ENCODE results near the gene UBE2D2.
"Not testable (repeated sequence)": the region's sequence is repeated elsewhere in the genome, so short reads cannot be mapped to it uniquely, and the experiment has no call there.

The UBE2D2 gene

DNA sequence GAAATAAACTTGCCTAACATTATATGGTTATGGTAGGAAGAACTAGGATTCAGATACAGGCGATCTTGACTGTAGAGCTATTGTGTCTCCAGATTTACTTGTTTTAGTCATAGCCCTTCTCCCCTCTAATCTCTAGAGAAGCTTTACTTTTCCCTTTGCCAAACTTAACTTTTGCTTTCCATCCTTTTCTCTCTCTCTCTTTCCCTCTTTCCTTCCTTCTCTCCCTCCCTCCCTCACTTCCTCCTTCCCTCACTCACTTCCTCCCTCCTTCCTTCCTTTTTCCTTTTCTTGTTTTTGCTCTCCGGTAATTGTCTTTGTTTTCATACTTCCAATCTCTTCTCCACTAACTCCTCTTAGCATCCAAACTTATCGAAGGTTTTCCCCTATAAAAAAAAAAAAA, 10.4 kb downstream of the UBE2D2 start:
- DNase-seq (ENCODE audit: low read depth): no peak
- Histone ChIP-seq H3K36me3 (ENCODE audit: control insufficient read depth, insufficient read depth, low read length, severe bottlenecking) (peaks cover 4% of the 10 kb centered on the region), H3K4me1 (ENCODE audit: control insufficient read depth, insufficient read depth, low read length) (peaks cover 20% of the 10 kb centered on the region), H3K9me3 (ENCODE audit: control insufficient read depth, low read length) (no peaks in the 10 kb centered on the region), H3K27me3 (replicated peaks; ENCODE audit: control insufficient read depth, insufficient read depth, low read length) (no peaks in the 10 kb centered on the region), H3K9ac (ENCODE audit: low read length) (no peak overlapping the region), H3K4me3 (ENCODE audit: low read length) (no peak overlapping the region)

GRCh38 chr5:139571966-139572365, 10.8 kb downstream of the UBE2D2 start:
- Histone ChIP-seq H3K4me3 (ENCODE audit: low read length) (no peak overlapping the region), H3K9me3 (ENCODE audit: control insufficient read depth, low read length) (no peaks in the 10 kb centered on the region), H3K36me3 (ENCODE audit: control insufficient read depth, insufficient read depth, low read length, severe bottlenecking) (peaks cover 4% of the 10 kb centered on the region), H3K27me3 (replicated peaks; ENCODE audit: control insufficient read depth, insufficient read depth, low read length) (no peaks in the 10 kb centered on the region), H3K9ac (ENCODE audit: low read length) (no peak overlapping the region), H3K4me1 (ENCODE audit: control insufficient read depth, insufficient read depth, low read length) (peaks cover 19% of the 10 kb centered on the region)
- DNase-seq (ENCODE audit: low read depth): no peak

GRCh38 chr5:139574641-139575312, 13.6 kb downstream of the UBE2D2 start:
- Histone ChIP-seq H3K36me3 (ENCODE audit: control insufficient read depth, insufficient read depth, low read length, severe bottlenecking) (peaks cover 4% of the 10 kb centered on the region), H3K9ac (ENCODE audit: low read length) (no peak overlapping the region), H3K27me3 (replicated peaks; ENCODE audit: control insufficient read depth, insufficient read depth, low read length) (no peaks in the 10 kb centered on the region), H3K9me3 (ENCODE audit: control insufficient read depth, low read length) (no peaks in the 10 kb centered on the region), H3K4me3 (ENCODE audit: low read length) (no peak overlapping the region), H3K4me1 (ENCODE audit: control insufficient read depth, insufficient read depth, low read length) (peaks cover 14% of the 10 kb centered on the region)
- peak; percentile 72 for DNase-seq (ENCODE audit: low read depth)

- peaks cover 4% of the 10 kb centered on the region for H3K36me3 ChIP-seq (ENCODE audit: control insufficient read depth, insufficient read depth, low read length, severe bottlenecking)
- no peak overlapping the region for H3K4me3 ChIP-seq (ENCODE audit: low read length)
- no peak overlapping the region for H3K9ac ChIP-seq (ENCODE audit: low read length)
Observed at GRCh38 chr5:139575313-139575646, 14.1 kb downstream of the UBE2D2 start.

GRCh38 chr5:139575751-139576150, 14.6 kb downstream of the UBE2D2 start:
- no peak for DNase-seq (ENCODE audit: low read depth)
- Histone ChIP-seq H3K9me3 (ENCODE audit: control insufficient read depth, low read length) (no peaks in the 10 kb centered on the region), H3K27me3 (replicated peaks; ENCODE audit: control insufficient read depth, insufficient read depth, low read length) (no peaks in the 10 kb centered on the region), H3K4me3 (ENCODE audit: low read length) (no peak overlapping the region), H3K9ac (ENCODE audit: low read length) (peak overlapping the region; percentile 18), H3K36me3 (ENCODE audit: control insufficient read depth, insufficient read depth, low read length, severe bottlenecking) (peaks cover 4% of the 10 kb centered on the region), H3K4me1 (ENCODE audit: control insufficient read depth, insufficient read depth, low read length) (peaks cover 14% of the 10 kb centered on the region)

More at GRCh38 chr5:139575313-139575646, 14.1 kb downstream of the UBE2D2 start:
- Histone ChIP-seq H3K9me3 (ENCODE audit: control insufficient read depth, low read length) (no peaks in the 10 kb centered on the region), H3K27me3 (replicated peaks; ENCODE audit: control insufficient read depth, insufficient read depth, low read length) (no peaks in the 10 kb centered on the region), H3K4me1 (ENCODE audit: control insufficient read depth, insufficient read depth, low read length) (peaks cover 14% of the 10 kb centered on the region)
- DNase-seq (ENCODE audit: low read depth): no peak

DNA sequence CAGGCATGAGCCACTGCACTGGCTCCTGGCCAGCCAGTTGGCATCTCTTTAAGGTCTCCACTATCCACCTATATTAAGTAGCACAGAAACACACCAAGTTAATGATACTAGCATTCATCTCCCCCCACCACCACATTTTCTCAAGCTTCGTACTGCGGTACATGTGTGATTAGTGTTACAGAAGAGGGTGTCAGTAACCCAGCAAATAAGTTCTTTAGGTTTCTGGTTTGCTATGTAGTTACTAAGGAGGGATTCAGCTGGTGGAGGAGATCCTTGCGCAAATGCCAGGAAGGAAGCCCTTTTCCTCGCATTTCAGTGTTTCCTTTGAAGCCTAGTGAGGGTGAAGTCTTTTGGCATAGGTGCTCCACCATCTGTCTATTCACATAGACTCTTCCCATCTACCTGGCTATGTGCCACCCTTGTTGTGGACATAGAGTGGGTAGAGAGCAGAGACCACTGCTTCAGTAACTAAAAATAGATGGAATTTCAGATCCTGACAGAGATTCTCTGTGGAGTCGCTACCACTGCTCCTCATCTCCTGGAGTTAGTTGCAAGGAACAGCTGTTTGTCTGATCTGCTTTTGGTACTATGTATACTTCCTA, 16.7 kb downstream of the UBE2D2 start:
- H3K27me3 ChIP-seq (replicated peaks; ENCODE audit: control insufficient read depth, insufficient read depth, low read length): no peaks in the 10 kb centered on the region
- no peak overlapping the region for H3K9ac ChIP-seq (ENCODE audit: low read length)
- H3K36me3 ChIP-seq (ENCODE audit: control insufficient read depth, insufficient read depth, low read length, severe bottlenecking): peaks cover 4% of the 10 kb centered on the region
- no peak overlapping the region for H3K4me3 ChIP-seq (ENCODE audit: low read length)
- no peaks in the 10 kb centered on the region for H3K4me1 ChIP-seq (ENCODE audit: control insufficient read depth, insufficient read depth, low read length)
- no peak for DNase-seq (ENCODE audit: low read depth)
- H3K9me3 ChIP-seq (ENCODE audit: control insufficient read depth, low read length): no peaks in the 10 kb centered on the region

DNA sequence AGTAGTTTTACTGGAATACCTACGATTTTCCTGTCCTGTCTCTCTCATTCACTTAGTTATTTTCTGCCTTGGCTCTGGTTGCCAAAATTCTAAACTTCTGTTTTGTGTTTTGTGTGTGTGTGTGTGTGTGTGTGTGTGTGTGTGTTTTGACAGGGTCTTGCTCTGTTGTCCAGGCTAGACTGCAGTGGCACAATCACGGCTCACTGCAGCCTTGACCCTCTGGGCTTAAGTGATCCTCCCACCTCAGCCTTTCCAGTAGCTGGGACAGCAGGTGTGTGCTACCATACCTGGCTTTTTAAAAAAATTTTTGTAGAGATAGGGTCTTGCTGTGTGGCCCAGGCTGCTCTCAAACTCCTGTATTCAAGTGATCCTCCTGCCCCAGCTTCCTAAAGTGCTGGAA, 17.2 kb downstream of the UBE2D2 start:
- DNase-seq (ENCODE audit: low read depth): no peak
- Histone ChIP-seq H3K9ac (ENCODE audit: low read length) (no peak overlapping the region), H3K36me3 (ENCODE audit: control insufficient read depth, insufficient read depth, low read length, severe bottlenecking) (peaks cover 4% of the 10 kb centered on the region), H3K4me3 (ENCODE audit: low read length) (no peak overlapping the region), H3K9me3 (ENCODE audit: control insufficient read depth, low read length) (no peaks in the 10 kb centered on the region), H3K4me1 (ENCODE audit: control insufficient read depth, insufficient read depth, low read length) (no peaks in the 10 kb centered on the region), H3K27me3 (replicated peaks; ENCODE audit: control insufficient read depth, insufficient read depth, low read length) (no peaks in the 10 kb centered on the region)

- DNase-seq (ENCODE audit: low read depth); H3K4me1 ChIP-seq (ENCODE audit: control insufficient read depth, insufficient read depth, low read length); H3K4me3 ChIP-seq (ENCODE audit: low read length); H3K27me3 ChIP-seq (replicated peaks; ENCODE audit: control insufficient read depth, insufficient read depth, low read length); H3K9me3 ChIP-seq (ENCODE audit: control insufficient read depth, low read length); H3K9ac ChIP-seq (ENCODE audit: low read length): not testable (repeated sequence)
- H3K36me3 ChIP-seq (ENCODE audit: control insufficient read depth, insufficient read depth, low read length, severe bottlenecking): peaks cover 11% of the 10 kb centered on the region
Observed at GRCh38 chr5:139582181-139582580, 21.0 kb downstream of the UBE2D2 start.

- DNase-seq (ENCODE audit: low read depth): no peak
- peaks cover 15% of the 10 kb centered on the region for H3K36me3 ChIP-seq (ENCODE audit: control insufficient read depth, insufficient read depth, low read length, severe bottlenecking)
- no peak overlapping the region for H3K9ac ChIP-seq (ENCODE audit: low read length)
- no peaks in the 10 kb centered on the region for H3K27me3 ChIP-seq (replicated peaks; ENCODE audit: control insufficient read depth, insufficient read depth, low read length)
- no peak overlapping the region for H3K4me3 ChIP-seq (ENCODE audit: low read length)
- H3K9me3 ChIP-seq (ENCODE audit: control insufficient read depth, low read length): no peaks in the 10 kb centered on the region
- no peaks in the 10 kb centered on the region for H3K4me1 ChIP-seq (ENCODE audit: control insufficient read depth, insufficient read depth, low read length)
Observed at GRCh38 chr5:139584137-139584536, 23.0 kb downstream of the UBE2D2 start.

DNA sequence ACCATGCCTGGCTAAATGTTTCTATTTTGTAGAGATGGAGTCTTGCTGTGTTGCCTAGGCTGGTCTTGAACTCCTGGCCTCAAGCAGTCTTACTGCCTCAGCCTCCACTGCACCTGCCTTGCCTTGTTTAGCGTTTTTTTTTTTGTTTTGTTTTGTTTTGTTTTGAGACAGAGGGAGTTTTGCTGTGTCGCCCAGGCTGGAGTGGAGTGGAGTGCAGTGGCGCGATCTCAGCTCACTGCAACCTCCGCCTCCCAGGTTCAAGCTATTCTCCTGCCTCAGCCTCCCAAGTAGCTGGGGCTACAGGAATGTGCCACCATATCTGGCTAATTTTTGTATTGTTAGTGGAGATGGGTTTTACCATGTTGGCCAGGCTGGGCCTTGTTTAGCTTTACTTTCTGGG, 27.0 kb downstream of the UBE2D2 start:
- H3K36me3 ChIP-seq (ENCODE audit: control insufficient read depth, insufficient read depth, low read length, severe bottlenecking): peaks cover 15% of the 10 kb centered on the region
- not testable (repeated sequence) for H3K4me1 ChIP-seq (ENCODE audit: control insufficient read depth, insufficient read depth, low read length); H3K9me3 ChIP-seq (ENCODE audit: control insufficient read depth, low read length); H3K4me3 ChIP-seq (ENCODE audit: low read length); H3K27me3 ChIP-seq (replicated peaks; ENCODE audit: control insufficient read depth, insufficient read depth, low read length); H3K9ac ChIP-seq (ENCODE audit: low read length); DNase-seq (ENCODE audit: low read depth)

DNA sequence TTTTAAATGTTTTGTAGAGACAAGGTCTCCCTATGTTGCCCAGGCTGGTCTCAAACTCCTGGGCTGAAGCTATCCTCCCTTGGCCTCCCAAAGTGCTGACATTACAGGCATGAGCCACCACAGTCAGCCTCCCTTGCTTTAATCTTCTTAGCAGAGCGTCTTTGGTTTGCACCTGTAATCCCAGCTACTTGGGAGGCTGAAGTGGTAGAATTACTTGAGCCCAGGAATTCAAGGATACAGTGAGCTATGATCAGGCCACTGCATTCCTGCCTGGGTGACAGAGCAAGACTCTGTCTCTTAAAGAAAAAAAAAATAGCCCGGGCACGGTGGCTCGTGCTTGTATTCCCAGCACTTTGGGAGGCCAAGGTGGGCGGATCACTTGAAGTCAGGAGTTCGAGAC, 27.8 kb downstream of the UBE2D2 start:
- H3K27me3 ChIP-seq (replicated peaks; ENCODE audit: control insufficient read depth, insufficient read depth, low read length): no peaks in the 10 kb centered on the region
- H3K36me3 ChIP-seq (ENCODE audit: control insufficient read depth, insufficient read depth, low read length, severe bottlenecking): peaks cover 15% of the 10 kb centered on the region
- peaks cover 4% of the 10 kb centered on the region for H3K4me1 ChIP-seq (ENCODE audit: control insufficient read depth, insufficient read depth, low read length)
- no peak overlapping the region for H3K9ac ChIP-seq (ENCODE audit: low read length)
- no peak for DNase-seq (ENCODE audit: low read depth)
- no peak overlapping the region for H3K4me3 ChIP-seq (ENCODE audit: low read length)
- H3K9me3 ChIP-seq (ENCODE audit: control insufficient read depth, low read length): no peaks in the 10 kb centered on the region

- Histone ChIP-seq H3K9ac (ENCODE audit: low read length) (no peak overlapping the region), H3K27me3 (replicated peaks; ENCODE audit: control insufficient read depth, insufficient read depth, low read length) (no peaks in the 10 kb centered on the region), H3K36me3 (ENCODE audit: control insufficient read depth, insufficient read depth, low read length, severe bottlenecking) (peaks cover 4% of the 10 kb centered on the region), H3K4me3 (ENCODE audit: low read length) (no peak overlapping the region), H3K4me1 (ENCODE audit: control insufficient read depth, insufficient read depth, low read length) (peaks cover 9% of the 10 kb centered on the region), H3K9me3 (ENCODE audit: control insufficient read depth, low read length) (no peaks in the 10 kb centered on the region)
- DNase-seq (ENCODE audit: low read depth): no peak
Observed at GRCh38 chr5:139592289-139592688, 31.1 kb downstream of the UBE2D2 start.
